GM12892 (cell line): ENCODE data around the gene IQGAP1.

Source experiments
- POLR2A ChIP-seq: IDR thresholded peaks from 2 replicates; pipeline ENCODE4 v1.6.1; 2011; ENCODE audit warnings: low read depth, low read length, control low read depth
- POLR2AphosphoS5 ChIP-seq: IDR thresholded peaks from 2 replicates; pipeline ENCODE4 v1.6.1; 2011; ENCODE audit warnings: low read depth, low read length, control low read depth
- TAF1 ChIP-seq: IDR thresholded peaks from 2 replicates; pipeline ENCODE4 v1.6.1; 2011; ENCODE audit warnings: low read depth, mild to moderate bottlenecking, control low read depth, low read length, borderline replicate concordance

DNA sequence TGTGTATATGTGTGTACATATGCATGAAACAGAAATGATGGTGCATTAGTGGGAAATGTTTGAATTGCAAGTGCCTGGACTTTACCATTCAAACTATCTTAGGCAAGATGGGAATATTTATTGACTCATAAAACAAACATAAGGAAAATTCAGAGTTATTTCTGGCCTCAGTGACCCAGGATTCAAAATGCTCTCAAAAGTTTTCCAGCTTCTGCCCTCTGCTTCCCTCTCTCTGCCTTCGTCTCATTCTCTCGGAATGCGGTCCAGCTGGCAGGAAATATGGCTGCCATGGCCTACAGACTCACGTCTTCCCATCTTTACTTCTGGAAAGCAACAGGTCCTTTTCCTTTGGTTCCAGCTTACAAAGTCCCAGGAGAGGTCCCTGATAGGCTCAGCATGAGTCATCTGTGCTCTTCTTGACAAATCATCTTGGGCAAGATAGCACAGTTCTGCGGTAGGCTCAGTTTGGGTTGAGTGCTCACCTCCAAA lies 44.7 kb upstream of the IQGAP1 start:
- TF ChIP-seq POLR2A, result no peak
- no peak for TF ChIP-seq POLR2AphosphoS5
- no peak for TF ChIP-seq TAF1
